ENCODE measurements around the gene PLEKHH2. TPM values are rescaled to one million over a fixed set of nuclear protein-coding genes. Genes with fewer than 3 reads are reported as not detected.
"Not testable (repeated sequence)": the region's sequence is repeated elsewhere in the genome, so short reads cannot be mapped to it uniquely, and the experiment has no call there.

Gene PLEKHH2
- total and polyA plus RNA-seq, 8 donors: 1.6 to 5.3 (median 3.3) TPM

DNA sequence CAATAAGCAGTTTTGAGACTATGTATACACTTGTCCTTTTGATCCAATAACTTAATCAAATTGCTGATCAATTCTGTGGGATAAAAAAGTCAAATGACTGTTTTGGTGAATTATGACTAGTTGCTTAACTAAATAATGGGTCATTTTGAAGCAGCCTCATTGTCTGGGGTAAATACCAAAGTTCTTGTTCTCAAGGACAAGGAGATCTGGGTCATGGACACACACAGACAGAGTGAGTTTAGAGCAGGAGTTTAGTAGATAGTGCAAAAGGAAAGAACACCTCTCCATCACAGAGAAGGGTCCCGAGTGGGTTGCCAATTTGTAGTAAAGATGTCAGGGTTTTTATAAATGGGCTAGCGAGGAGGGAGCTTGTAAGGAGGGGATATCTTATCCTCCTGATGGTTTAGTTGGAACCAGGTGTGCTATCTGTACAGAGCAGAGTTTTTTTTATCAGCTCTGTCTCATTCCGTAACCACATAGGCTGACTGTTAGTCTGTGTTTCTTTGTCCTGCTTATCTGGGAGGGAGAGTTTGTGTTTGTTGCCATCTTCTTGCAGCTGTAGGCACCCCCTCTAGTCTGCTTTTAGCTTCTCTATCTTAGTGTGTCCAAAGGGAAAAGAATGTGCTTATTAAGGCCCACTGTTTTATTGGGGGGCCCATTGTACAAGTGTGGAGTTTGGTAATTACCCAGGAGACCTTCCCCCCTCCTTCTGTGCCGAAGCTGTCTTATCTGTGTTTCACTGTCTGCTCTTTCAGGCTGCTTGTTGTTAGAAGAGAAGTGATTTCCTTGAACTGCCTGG lies 87.9 kb downstream of the PLEKHH2 start:
- 43 to 58% methylated on average over 4 of the region's 4 CpGs for WGBS, 2 donors
- TF ChIP-seq CTCF (IDR thresholded peaks at IDR 0.05): no peak
- H3K4me3 ChIP-seq: no peak overlapping the region
- intact Hi-C loops (cut with DNase I): no loop called here
- peaks cover 0 to 4% (median 0%) of the 10 kb centered on the region in 3 donors for H3K36me3 ChIP-seq
- ATAC-seq: no peak
- no peak for DNase-seq
- no peak overlapping the region for H3K27ac ChIP-seq
- no peak for FAIRE-seq
- H3K9me3 ChIP-seq: no peaks in the 10 kb centered on the region
- peaks cover 0 to 3% (median 0%) of the 10 kb centered on the region in 4 donors for H3K27me3 ChIP-seq
- H3K4me1 ChIP-seq: no peaks in the 10 kb centered on the region

DNA sequence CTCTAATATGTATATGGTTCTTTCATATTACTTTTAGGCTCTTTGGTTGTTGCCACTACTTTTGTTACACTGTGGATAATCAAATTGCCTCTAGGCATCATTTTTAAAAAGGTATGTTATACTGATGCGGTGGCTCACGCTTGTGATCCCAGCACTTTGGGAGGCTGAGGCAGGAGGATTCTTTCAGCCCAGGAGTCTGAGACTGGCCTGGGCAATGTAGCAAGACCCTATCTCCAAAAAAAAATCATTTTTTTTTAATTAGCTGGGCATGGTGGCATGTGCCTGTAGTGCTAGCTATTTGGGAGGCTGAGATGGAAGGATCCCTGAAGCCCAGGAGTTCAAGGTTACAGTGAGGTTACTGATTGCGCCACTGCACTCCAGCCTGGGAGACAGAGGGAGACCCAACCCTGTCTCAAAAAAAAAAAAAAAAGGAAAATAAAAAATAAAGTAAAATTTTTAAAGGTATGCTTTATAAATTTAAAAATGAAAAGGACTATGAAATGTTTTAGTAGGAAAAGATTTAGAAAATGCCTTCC lies 88.7 kb downstream of the PLEKHH2 start:
- intact Hi-C loops (cut with DNase I): no loop called here
- H3K36me3 ChIP-seq: peaks cover 0 to 4% (median 0%) of the 10 kb centered on the region in 3 donors
- H3K4me3 ChIP-seq: no peak overlapping the region
- H3K27ac ChIP-seq: no peak overlapping the region
- no peaks in the 10 kb centered on the region for H3K4me1 ChIP-seq
- FAIRE-seq: no peak
- no peak for ATAC-seq
- WGBS, 2 donors: 97% methylated on average over 3 of the region's 3 CpGs
- no peaks in the 10 kb centered on the region for H3K9me3 ChIP-seq
- no peak for DNase-seq
- peaks cover 0 to 3% (median 0%) of the 10 kb centered on the region in 4 donors for H3K27me3 ChIP-seq
- TF ChIP-seq CTCF (IDR thresholded peaks at IDR 0.05): no peak

- H3K27ac ChIP-seq; H3K27me3 ChIP-seq; intact Hi-C loops (cut with DNase I); ATAC-seq; H3K4me3 ChIP-seq; H3K4me1 ChIP-seq; H3K9me3 ChIP-seq; H3K36me3 ChIP-seq; FAIRE-seq; DNase-seq: not testable (repeated sequence)
- 83 to 90% methylated on average over 14 of the region's 14 CpGs for WGBS, 2 donors
Observed at GRCh38 chr2:43726961-43727633, 90.0 kb downstream of the PLEKHH2 start.

- ATAC-seq (no peak), DNase-seq (no peak), FAIRE-seq (no peak)
- Histone ChIP-seq H3K9me3 (no peaks in the 10 kb centered on the region), H3K36me3 (peaks cover 0 to 4% (median 0%) of the 10 kb centered on the region in 3 donors), H3K27ac (no peak overlapping the region), H3K27me3 (peaks cover 0 to 3% (median 0%) of the 10 kb centered on the region in 4 donors), H3K4me3 (no peak overlapping the region), H3K4me1 (no peaks in the 10 kb centered on the region)
- intact Hi-C loops (cut with DNase I): no loop called here
- TF ChIP-seq CTCF (IDR thresholded peaks at IDR 0.05): no peak
- 97 to 99% methylated on average over 2 of the region's 2 CpGs for WGBS, 2 donors
Observed at GRCh38 chr2:43727634-43728014, 90.6 kb downstream of the PLEKHH2 start.

GRCh38 chr2:43729491-43730174 lies 92.6 kb downstream of the PLEKHH2 start:
- DNase-seq: no peak
- TF ChIP-seq CTCF (IDR thresholded peaks at IDR 0.05): no peak
- peaks cover 0 to 4% (median 0%) of the 10 kb centered on the region in 3 donors for H3K36me3 ChIP-seq
- no peak for FAIRE-seq
- H3K9me3 ChIP-seq: no peaks in the 10 kb centered on the region
- ATAC-seq: no peak
- H3K4me3 ChIP-seq: no peak overlapping the region
- no peak overlapping the region for H3K27ac ChIP-seq
- intact Hi-C loops (cut with DNase I): no loop called here
- H3K4me1 ChIP-seq: no peaks in the 10 kb centered on the region
- H3K27me3 ChIP-seq: peaks cover 0 to 3% (median 0%) of the 10 kb centered on the region in 4 donors
- 49 to 58% methylated on average over 5 of the region's 5 CpGs for WGBS, 2 donors
